Kidney (tissue), 14 donors: ENCODE data around the gene FRRS1L. TPM values are rescaled to one million over a fixed set of nuclear protein-coding genes. Genes with fewer than 3 reads are reported as not detected.

Experiments used
- DNase-seq, 5 donors: peaks; one replicate each; pipeline ENCODE4 v3.0.0-alpha.2; 2013 to 2020
- FAIRE-seq: peaks from 2 replicates; lab custom pipeline; 2012; peaks lifted over from hg19 to GRCh38; lab: Jason Lieb, UNC
- H3K27ac ChIP-seq, 2 donors: one replicate each; pipeline ENCODE4 v1.7.0; 2013; ENCODE audit warnings: low read depth in 2 of 2, low read length in 2 of 2, inconsistent platforms in 1 of 2
- H3K27me3 ChIP-seq: one replicate; pipeline ENCODE4 v1.7.1; 2013; ENCODE audit warnings: low read length, inconsistent platforms; ENCODE audit not compliant: control insufficient read depth, insufficient read depth
- H3K36me3 ChIP-seq, 3 donors: one replicate each; pipeline versions ENCODE4 v1.7.0 to v1.7.1; 2013; ENCODE audit warnings: low read length in 3 of 3, control low read depth in 1 of 3, inconsistent platforms in 1 of 3; ENCODE audit not compliant: insufficient read depth in 3 of 3, control insufficient read depth in 2 of 3
- H3K4me1 ChIP-seq, 3 donors: one replicate each; pipeline versions ENCODE4 v1.7.0 to v1.7.1; 2013; ENCODE audit warnings: low read length in 3 of 3, inconsistent platforms in 1 of 3, low read depth in 1 of 3; ENCODE audit not compliant: control insufficient read depth in 2 of 3, insufficient read depth in 2 of 3
- H3K4me3 ChIP-seq, 3 donors: one replicate each; pipeline versions ENCODE4 v1.7.0 to v1.8.1; 2013; ENCODE audit warnings: low read length in 3 of 3, control low read depth in 1 of 3, inconsistent platforms in 1 of 3
- H3K9ac ChIP-seq, 3 donors: one replicate each; pipeline versions ENCODE4 v1.7.0 to v1.7.1; 2013; ENCODE audit warnings: low read length in 3 of 3, control low read depth in 1 of 3, inconsistent platforms in 1 of 3
- H3K9me3 ChIP-seq, 3 donors: one replicate each; pipeline versions ENCODE4 v1.7.0 to v1.7.1; 2013; ENCODE audit warnings: low read length in 3 of 3, control low read depth in 1 of 3, inconsistent platforms in 1 of 3; ENCODE audit not compliant: control insufficient read depth in 2 of 3, insufficient read depth in 1 of 3
- intact Hi-C: fragments of 100-400 bp; cut with DNase I; formaldehyde crosslinking; loops from one replicate; pipeline ENCODE4 v1.11.1; 2022
- polyA plus RNA-seq: library from polyadenylated mRNA; stranded (reverse); fragments of 350-450 nt; fragmentation: Illumina TruSeq; extraction: RNeasy Lipid Tissue Mini Kit (QIAGEN cat#74804); gene quantifications from one replicate; pipeline ENCODE4 v1.2.3, GENCODE V29; 2014; ENCODE audit warnings: low read depth, low replicate concordance; ENCODE audit not compliant: insufficient read depth
- total RNA-seq: library from RNA; stranded (reverse); fragmentation: NEBNext Ultra II Directional; extraction: Animal tissue kit (Norgen Biotek cat#: 25700); gene quantifications from one replicate; pipeline ENCODE4 v1.2.1, GENCODE V29; 2021
- TF ChIP-seq, protein P1 (sequence below): IDR thresholded peaks from 3 replicates; pipeline ENCODE4 v1.5.1; 2012; ENCODE audit warnings: mild to moderate bottlenecking, moderate library complexity, borderline replicate concordance; ENCODE audit not compliant: insufficient read depth; ENCODE audit errors: extremely low read depth
- donor health status: control.
- donor health status: control.
- donor health status: control.
- donor health status: control.
- donor health status: control.
- donor health status: DM: yes; HTN: yes; CAD: no.
- donor health status: Normal renal cell carcinoma (clear cell type).

The FRRS1L gene
- total and polyA plus RNA-seq, 2 donors from 2014 or later: 0.06 TPM; not detected in 1

DNA sequence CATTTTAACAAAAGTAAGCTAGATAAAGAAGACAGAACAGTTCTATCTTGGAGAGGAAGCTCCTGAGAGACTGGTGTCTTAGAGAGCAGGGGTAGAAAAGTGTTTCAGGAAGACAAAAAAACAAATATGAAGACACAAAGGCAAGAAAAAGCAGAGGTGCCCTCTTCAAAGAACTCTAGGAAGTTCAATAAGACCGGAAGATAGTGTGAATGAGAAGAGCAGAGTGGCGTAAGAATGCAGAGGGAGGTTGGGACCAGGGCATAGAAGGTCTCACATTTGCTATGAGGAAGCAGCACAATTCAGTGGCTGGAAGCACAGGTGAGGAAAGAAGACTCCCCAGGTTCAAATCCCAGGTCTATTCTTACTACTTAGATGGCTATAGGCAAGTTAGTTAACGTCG, 69.9 kb downstream of the FRRS1L start:
- TF ChIP-seq, protein P1, sequence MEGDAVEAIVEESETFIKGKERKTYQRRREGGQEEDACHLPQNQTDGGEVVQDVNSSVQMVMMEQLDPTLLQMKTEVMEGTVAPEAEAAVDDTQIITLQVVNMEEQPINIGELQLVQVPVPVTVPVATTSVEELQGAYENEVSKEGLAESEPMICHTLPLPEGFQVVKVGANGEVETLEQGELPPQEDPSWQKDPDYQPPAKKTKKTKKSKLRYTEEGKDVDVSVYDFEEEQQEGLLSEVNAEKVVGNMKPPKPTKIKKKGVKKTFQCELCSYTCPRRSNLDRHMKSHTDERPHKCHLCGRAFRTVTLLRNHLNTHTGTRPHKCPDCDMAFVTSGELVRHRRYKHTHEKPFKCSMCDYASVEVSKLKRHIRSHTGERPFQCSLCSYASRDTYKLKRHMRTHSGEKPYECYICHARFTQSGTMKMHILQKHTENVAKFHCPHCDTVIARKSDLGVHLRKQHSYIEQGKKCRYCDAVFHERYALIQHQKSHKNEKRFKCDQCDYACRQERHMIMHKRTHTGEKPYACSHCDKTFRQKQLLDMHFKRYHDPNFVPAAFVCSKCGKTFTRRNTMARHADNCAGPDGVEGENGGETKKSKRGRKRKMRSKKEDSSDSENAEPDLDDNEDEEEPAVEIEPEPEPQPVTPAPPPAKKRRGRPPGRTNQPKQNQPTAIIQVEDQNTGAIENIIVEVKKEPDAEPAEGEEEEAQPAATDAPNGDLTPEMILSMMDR: no peak
- no peak overlapping the region for H3K27ac ChIP-seq
- peaks cover 4 to 8% (median 4%) of the 10 kb centered on the region in 3 donors for H3K36me3 ChIP-seq
- DNase-seq: no peak
- no peak overlapping the region for H3K9ac ChIP-seq
- FAIRE-seq: no peak
- H3K9me3 ChIP-seq: no peaks in the 10 kb centered on the region
- H3K4me3 ChIP-seq: no peak overlapping the region
- no peaks in the 10 kb centered on the region for H3K27me3 ChIP-seq
- peaks cover 2 to 26% (median 21%) of the 10 kb centered on the region in 3 donors for H3K4me1 ChIP-seq
- intact Hi-C loops: no loop called here

DNA sequence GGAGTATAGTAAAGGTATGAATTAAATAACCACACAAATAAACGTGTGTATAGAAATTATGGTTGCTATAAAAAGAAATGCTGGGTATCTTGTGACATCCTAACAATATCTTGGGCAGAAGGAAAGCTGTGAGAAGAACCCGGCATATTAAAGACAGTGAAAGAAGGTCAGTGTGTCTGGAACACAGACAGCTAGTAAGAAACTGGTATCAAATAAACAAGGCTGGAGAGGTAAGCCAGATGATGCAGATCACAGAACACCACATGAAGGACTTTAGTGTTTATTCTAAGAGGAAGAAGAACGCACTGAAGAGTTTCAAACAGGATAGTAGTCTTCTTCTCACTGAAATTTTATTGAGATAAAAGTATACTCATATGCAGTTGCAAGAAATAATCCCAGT, 71.7 kb downstream of the FRRS1L start:
- Histone ChIP-seq H3K36me3 (peaks cover 4 to 14% (median 7%) of the 10 kb centered on the region in 3 donors), H3K27me3 (no peaks in the 10 kb centered on the region), H3K4me3 (no peak overlapping the region), H3K27ac (no peak overlapping the region), H3K9me3 (no peaks in the 10 kb centered on the region), H3K4me1 (peaks cover 2 to 26% (median 21%) of the 10 kb centered on the region in 3 donors), H3K9ac (no peak overlapping the region)
- no peak for FAIRE-seq
- TF ChIP-seq, protein P1: no peak
- no peak for DNase-seq
- intact Hi-C loops: no loop called here

DNA sequence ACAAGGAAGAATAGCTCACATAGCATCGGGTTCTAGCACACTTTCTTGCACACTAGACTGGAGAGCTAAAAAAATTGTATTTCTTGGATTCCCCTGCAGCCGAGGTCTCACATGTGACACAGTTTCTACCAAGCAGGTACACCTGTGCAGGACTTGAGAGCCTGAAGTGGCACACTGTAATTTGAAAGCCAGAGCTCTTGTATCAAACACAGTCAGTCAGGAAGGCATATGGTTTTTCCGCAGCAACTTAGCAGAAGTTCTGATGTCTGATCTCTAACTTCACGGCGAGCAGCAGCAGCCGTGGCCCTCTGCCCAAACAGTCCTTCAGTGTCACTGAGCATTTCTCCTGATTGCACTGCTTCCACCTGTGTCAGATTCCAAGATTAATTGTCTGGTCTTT, 72.8 kb downstream of the FRRS1L start:
- no peak overlapping the region for H3K27ac ChIP-seq
- H3K4me1 ChIP-seq: peaks cover 2 to 20% (median 15%) of the 10 kb centered on the region in 3 donors
- DNase-seq (no peak), FAIRE-seq (no peak)
- intact Hi-C loops: no loop called here
- no peaks in the 10 kb centered on the region for H3K27me3 ChIP-seq
- H3K4me3 ChIP-seq: no peak overlapping the region
- H3K36me3 ChIP-seq: peaks cover 4 to 14% (median 7%) of the 10 kb centered on the region in 3 donors
- H3K9me3 ChIP-seq: no peaks in the 10 kb centered on the region
- H3K9ac ChIP-seq: no peak overlapping the region
- TF ChIP-seq, protein P1: no peak

DNA sequence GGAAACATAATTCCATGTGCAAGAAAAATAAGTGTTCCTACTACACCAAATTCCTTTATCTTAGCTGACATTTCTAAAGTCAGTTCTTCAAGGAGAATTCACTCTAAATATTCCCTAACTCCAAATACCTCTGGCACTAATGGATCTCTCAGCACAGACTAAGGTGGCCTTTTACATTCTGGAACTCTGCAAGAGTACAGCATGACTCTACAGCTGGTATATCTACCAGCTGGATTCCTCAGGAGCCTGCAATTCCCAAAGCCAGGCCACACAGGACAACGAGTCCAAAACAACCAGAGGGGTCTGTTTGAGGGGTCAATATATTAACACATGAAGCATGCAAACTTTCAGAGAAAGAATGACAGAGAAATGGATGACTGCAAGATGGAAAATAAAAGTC, 74.5 kb downstream of the FRRS1L start:
- Histone ChIP-seq H3K9ac (no peak overlapping the region), H3K4me1 (peaks cover 0 to 6% (median 4%) of the 10 kb centered on the region in 3 donors), H3K27ac (no peak overlapping the region), H3K4me3 (no peak overlapping the region), H3K27me3 (no peaks in the 10 kb centered on the region), H3K36me3 (peaks cover 7 to 18% (median 15%) of the 10 kb centered on the region in 3 donors), H3K9me3 (no peaks in the 10 kb centered on the region)
- no peak for FAIRE-seq
- DNase-seq: no peak
- intact Hi-C loops: no loop called here
- TF ChIP-seq, protein P1: no peak
